Epithelial cell of proximal tubule (primary cell): ENCODE data around the gene MPPED2. TPM values are rescaled to one million over a fixed set of nuclear protein-coding genes. Genes with fewer than 3 reads are reported as not detected.

Experiments
- DNase-seq: peaks from one replicate; pipeline ENCODE4 v3.0.0-alpha.2; 2011; ENCODE audit warnings: low read depth
- H3K4me3 ChIP-seq: 2 replicates; pipeline ENCODE4 v1.5.1; 2011; ENCODE audit warnings: low read depth, mild to moderate bottlenecking, low read length
- CTCF ChIP-seq: conservative IDR thresholded peaks from 2 replicates; pipeline ENCODE4 v1.5.1; 2012; ENCODE audit warnings: low read depth, mild to moderate bottlenecking, low read length
- total RNA-seq: library from RNA; depleted of rRNA; stranded (reverse); fragments of >200 nt; gene quantifications from 2 replicates; pipeline ENCODE4 v1.2.3, GENCODE V29; 2015

MPPED2 gene
- total RNA-seq, 1 donor from 2014 or later, result 0.17 TPM

DNA sequence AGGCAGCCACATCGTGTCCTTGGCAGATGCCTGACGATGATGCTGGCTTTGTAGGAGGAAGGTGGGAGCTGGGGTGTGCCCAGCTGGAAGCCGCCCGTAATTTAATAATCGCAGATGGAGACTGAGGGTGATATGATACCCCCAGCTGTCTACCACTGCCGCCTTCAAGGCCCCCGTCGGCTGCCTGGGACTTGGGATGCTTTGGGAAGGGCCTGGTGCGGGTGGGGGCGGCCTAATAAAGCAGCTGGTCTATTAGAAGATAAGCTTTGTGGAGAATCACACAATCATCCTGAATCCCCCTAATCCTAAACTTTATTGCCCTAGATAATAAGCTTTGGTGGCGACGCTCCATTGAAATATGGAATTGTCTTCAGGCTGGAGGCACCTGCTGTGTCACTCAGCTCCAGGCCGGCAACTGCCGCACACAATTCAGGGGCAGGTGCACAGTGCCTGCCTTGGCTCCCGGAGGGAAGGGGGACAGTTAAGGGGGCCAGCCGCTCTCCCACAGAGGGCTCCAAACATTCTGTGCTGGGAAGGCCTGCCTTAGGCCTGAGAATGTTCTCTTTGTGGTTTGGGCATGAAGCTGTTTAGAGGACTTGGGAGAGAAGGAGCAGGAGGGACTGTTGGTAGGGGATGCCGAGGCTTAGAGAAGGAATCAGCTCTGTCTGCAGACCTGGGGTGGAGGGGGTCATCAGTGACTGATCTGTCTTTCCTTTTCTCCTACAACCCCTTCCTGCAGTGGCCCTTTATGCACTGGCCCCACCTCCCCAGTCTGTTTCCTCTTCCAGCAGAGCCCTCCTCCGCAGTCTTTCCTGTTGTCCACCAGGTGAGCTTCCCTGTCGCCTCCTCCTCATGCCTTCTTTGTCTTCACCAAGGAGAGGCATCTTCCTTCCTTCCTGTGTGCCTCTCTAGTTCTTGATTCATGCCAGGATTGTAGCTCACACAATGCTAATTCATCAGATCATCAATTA, 198.0 kb downstream of the MPPED2 start:
- DNase-seq, result no peak
- TF ChIP-seq CTCF, result no peak
- no peak overlapping the region for H3K4me3 ChIP-seq

- DNase-seq, result no peak
- no peak overlapping the region for H3K4me3 ChIP-seq
- no peak for TF ChIP-seq CTCF
These were observed 204.3 kb downstream of the MPPED2 start for GRCh38 chr11:30381879-30382278.

DNA sequence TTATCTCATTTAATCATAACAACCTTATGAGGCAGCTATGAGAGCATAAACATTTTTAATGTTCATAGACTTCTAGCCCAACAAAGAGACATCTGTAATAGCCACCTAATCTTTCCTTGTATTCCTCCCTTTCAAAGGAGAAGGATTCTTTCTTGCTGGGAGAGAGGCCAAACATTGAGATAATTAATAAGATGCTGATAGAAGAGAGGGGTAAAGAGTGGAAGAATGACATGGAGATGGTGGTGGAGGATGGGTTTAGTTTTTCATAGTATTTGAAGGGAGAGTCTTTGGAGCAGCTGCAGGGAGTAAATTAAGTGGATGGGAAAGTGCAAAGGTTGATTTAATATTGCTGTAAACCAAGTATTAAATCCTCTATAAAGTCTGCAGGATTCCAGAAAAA, 205.3 kb downstream of the MPPED2 start:
- no peak for DNase-seq
- H3K4me3 ChIP-seq, result no peak overlapping the region
- TF ChIP-seq CTCF, result no peak

DNA sequence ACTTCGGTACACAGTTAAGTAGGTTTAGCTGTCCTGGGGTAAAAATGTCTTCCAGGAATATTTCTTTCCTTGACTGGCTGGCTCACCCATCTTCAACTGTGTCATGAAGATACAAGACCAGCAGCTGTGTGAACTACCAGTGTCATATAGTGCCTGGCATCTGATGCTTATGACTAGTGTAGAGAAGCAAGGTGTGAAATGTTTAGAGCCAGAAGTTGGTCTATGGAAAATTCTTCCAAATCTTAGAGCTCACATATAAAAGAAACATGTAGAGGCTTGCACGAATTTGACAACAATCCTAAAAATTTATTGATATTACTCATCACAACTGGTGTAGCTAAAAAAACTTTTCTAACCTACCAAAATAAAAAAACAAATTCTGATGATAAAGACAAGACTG, 208.8 kb downstream of the MPPED2 start:
- DNase-seq, result no peak

GRCh38 chr11:30370164-30370563, 216.0 kb downstream of the MPPED2 start:
- TF ChIP-seq CTCF, result no peak
- no peak overlapping the region for H3K4me3 ChIP-seq
- no peak for DNase-seq

More for the DNA sequence above, 208.8 kb downstream of the MPPED2 start:
- TF ChIP-seq CTCF, result no peak
- H3K4me3 ChIP-seq, result no peak overlapping the region

GRCh38 chr11:30368394-30368793, 217.8 kb downstream of the MPPED2 start:
- DNase-seq, result no peak
- no peak for TF ChIP-seq CTCF
- no peak overlapping the region for H3K4me3 ChIP-seq
